Upper lobe of left lung (tissue), 4 donors: ENCODE measurements around the gene DHX57.

ENCODE experiments used
- CTCF ChIP-seq, 6 experiments: fragments of 450-650 bp in 4 of 6; fragments of 200-600 bp in 2 of 6; sonication (generic) in 2 of 6; IDR thresholded peaks; one replicate each; pipeline ENCODE4 v1.5.1; 2016 to 2019; ENCODE audit warnings: antibody characterized with exemption in 6 of 6
- POLR2A ChIP-seq, 4 donors: fragments of 450-650 bp; IDR thresholded peaks; one replicate each; pipeline ENCODE4 v1.5.1; 2016 to 2017; ENCODE audit warnings: antibody characterized with exemption in 4 of 4, mild to moderate bottlenecking in 2 of 4
- POLR2AphosphoS5 ChIP-seq, 2 donors: sonication (generic); formaldehyde crosslinking; IDR thresholded peaks; one replicate each; pipeline ENCODE4 v1.5.1; 2017; ENCODE audit warnings: antibody characterized with exemption in 2 of 2

- TF ChIP-seq CTCF (IDR thresholded peaks at IDR 0.05) (no peak), POLR2A (IDR thresholded peaks at IDR 0.05) (no peak), POLR2AphosphoS5 (IDR thresholded peaks at IDR 0.05) (no peak)
Measured at GRCh38 chr2:38825956-38826355, 49.8 kb downstream of the DHX57 start.
